BE2C (cell line): ENCODE results near the gene FKBP6.
"Not testable (repeated sequence)": the region's sequence is repeated elsewhere in the genome, so short reads cannot be mapped to it uniquely, and the experiment has no call there.

Source experiments
- DNase-seq: peaks from one replicate; pipeline ENCODE4 v3.0.0-alpha.2; 2020
- H3K27me3 ChIP-seq: fragments of 250-450 bp; sonication (Bioruptor Pico); 2 replicates; pipeline ENCODE4 v1.5.1; 2020; ENCODE audit warnings: mild to moderate bottlenecking
- H3K36me3 ChIP-seq: fragments of 250-450 bp; sonication (Bioruptor Pico); 2 replicates; pipeline ENCODE4 v1.5.1; 2020; ENCODE audit warnings: mild to moderate bottlenecking
- H3K4me1 ChIP-seq: fragments of 250-450 bp; sonication (Bioruptor Pico); 2 replicates; pipeline ENCODE4 v1.5.1; 2020
- H3K4me3 ChIP-seq: 2 replicates; pipeline ENCODE4 v1.5.1; 2011; ENCODE audit warnings: low read depth, low read length
- H3K9me3 ChIP-seq: fragments of 250-450 bp; sonication (Bioruptor Pico); 2 replicates; pipeline ENCODE4 v1.5.1; 2020
- CTCF ChIP-seq: IDR thresholded peaks from 2 replicates; pipeline ENCODE4 v1.5.1; 2012; ENCODE audit warnings: mild to moderate bottlenecking, low read depth, low read length

FKBP6 gene

DNA sequence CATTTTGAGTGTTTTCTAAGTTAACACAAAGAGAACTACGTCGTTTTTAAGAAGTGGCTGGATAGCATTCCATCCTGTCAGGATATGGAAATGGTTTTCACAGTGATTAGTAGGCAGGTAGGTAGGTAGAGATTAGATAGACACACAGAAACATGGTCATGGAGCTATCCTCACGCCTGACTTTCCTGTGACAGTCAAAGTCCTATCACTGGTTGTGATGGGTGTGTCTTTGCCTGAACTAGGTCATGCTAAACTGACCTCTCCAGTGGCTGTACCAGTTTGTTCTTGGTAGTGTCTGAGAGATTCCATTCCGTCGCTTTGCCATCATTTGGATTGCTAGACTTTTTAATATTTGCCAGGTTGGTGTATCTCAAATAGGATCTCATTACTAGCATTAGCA lies 28.2 kb downstream of the FKBP6 start:
- Histone ChIP-seq H3K9me3 (no peaks in the 10 kb centered on the region), H3K27me3 (no peaks in the 10 kb centered on the region), H3K36me3 (no peaks in the 10 kb centered on the region), H3K4me1 (no peaks in the 10 kb centered on the region), H3K4me3 (no peak overlapping the region)
- no peak for DNase-seq
- TF ChIP-seq CTCF = no peak

GRCh38 chr7:73358590-73359275 lies 30.8 kb downstream of the FKBP6 start:
- H3K4me1 ChIP-seq = no peaks in the 10 kb centered on the region
- no peak for DNase-seq
- no peaks in the 10 kb centered on the region for H3K9me3 ChIP-seq
- no peak for TF ChIP-seq CTCF
- no peak overlapping the region for H3K4me3 ChIP-seq
- H3K27me3 ChIP-seq = no peaks in the 10 kb centered on the region
- no peaks in the 10 kb centered on the region for H3K36me3 ChIP-seq

GRCh38 chr7:73359306-73359705 lies 31.3 kb downstream of the FKBP6 start:
- Histone ChIP-seq H3K27me3 (no peaks in the 10 kb centered on the region), H3K4me1 (no peaks in the 10 kb centered on the region), H3K9me3 (no peaks in the 10 kb centered on the region), H3K36me3 (no peaks in the 10 kb centered on the region), H3K4me3 (no peak overlapping the region)
- no peak for DNase-seq
- TF ChIP-seq CTCF = no peak

- TF ChIP-seq CTCF = no peak
- Histone ChIP-seq H3K4me3 (no peak overlapping the region), H3K36me3 (no peaks in the 10 kb centered on the region)
Measured at GRCh38 chr7:73359746-73360375, 31.9 kb downstream of the FKBP6 start.

DNA sequence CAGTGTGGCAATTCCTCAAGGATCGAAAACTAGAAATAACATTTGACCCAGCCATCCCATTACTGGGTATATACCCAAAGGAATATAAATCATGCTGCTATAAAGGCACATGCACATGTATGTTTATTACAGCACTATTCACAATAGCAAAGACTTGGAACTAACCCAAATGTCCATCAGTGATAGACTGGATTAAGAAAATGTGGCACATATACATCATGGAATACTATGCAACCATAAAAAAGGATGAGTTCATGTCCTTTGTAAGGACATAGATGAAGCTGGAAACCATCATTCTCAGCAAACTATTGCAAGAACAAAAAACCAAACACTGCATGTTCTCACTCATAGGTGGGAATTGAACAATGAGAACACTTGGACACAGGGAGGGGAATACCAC lies 32.6 kb downstream of the FKBP6 start:
- not testable (repeated sequence) for H3K9me3 ChIP-seq, H3K4me1 ChIP-seq, H3K27me3 ChIP-seq, DNase-seq, H3K4me3 ChIP-seq, H3K36me3 ChIP-seq

More at GRCh38 chr7:73359746-73360375, 31.9 kb downstream of the FKBP6 start:
- DNase-seq = no peak
- Histone ChIP-seq H3K27me3 (no peaks in the 10 kb centered on the region), H3K4me1 (no peaks in the 10 kb centered on the region), H3K9me3 (no peaks in the 10 kb centered on the region)

DNA sequence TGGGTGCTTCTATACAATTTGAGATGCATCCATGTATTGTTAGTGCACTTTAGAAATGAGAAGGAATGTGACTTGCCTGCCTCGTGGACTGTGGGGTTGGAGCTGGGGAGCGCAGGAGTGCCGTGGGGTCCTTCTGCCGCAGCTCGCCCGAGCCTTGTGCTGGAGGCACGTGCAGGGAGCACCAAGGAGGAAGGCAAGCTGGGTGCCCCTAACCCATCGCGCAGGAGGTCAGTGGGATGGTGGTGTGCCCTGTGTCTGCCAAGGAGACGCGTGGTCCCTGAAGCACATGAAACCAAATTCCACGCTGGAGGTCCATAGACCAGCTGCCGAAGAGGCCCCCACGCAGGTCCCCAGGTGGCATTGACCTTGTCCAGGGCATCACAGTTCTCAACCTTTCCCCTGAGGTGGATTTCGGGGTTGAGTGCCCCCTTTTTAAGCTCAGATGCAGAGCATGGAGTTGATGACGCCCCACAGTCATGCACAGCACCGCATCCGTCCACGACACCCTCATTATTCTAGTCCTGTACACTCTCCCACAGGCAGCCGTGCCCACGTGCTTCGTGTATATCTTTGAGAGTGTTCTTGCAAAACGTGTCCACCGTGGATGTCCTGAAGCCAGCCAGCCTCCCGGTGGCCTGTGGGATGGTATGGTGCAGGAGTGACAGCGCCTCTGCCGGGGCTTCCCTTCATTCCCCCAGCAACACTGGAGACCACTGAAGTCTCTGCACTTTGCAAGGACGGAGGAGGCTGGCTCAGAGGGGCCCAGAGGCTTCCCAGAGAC lies 35.5 kb downstream of the FKBP6 start:
- Histone ChIP-seq H3K27me3 (no peaks in the 10 kb centered on the region), H3K4me1 (no peaks in the 10 kb centered on the region), H3K9me3 (no peaks in the 10 kb centered on the region), H3K4me3 (no peak overlapping the region), H3K36me3 (no peaks in the 10 kb centered on the region)
- TF ChIP-seq CTCF = no peak
- DNase-seq = no peak
